Suprapubic skin (tissue), 4 donors: ENCODE data around the gene HRH2. TPM values are rescaled to one million over a fixed set of nuclear protein-coding genes. Genes with fewer than 3 reads are reported as not detected.

ENCODE experiments used
- DNase-seq, 2 donors: peaks; one replicate each; pipeline ENCODE4 v3.0.0-alpha.2; 2019; ENCODE audit warnings: low spot score in 2 of 2
- H3K27ac ChIP-seq: fragments of 200-600 bp; sonication (generic); one replicate; pipeline ENCODE4 v1.5.1; 2019
- H3K27me3 ChIP-seq: fragments of 200-600 bp; sonication (generic); one replicate; pipeline ENCODE4 v1.5.1; 2019
- H3K36me3 ChIP-seq: fragments of 200-600 bp; sonication (generic); one replicate; pipeline ENCODE4 v1.5.1; 2019
- H3K4me1 ChIP-seq: fragments of 200-600 bp; sonication (generic); one replicate; pipeline ENCODE4 v1.5.1; 2019
- H3K4me3 ChIP-seq: fragments of 200-600 bp; sonication (generic); one replicate; pipeline ENCODE4 v1.5.1; 2019; ENCODE audit warnings: mild to moderate bottlenecking
- H3K9me3 ChIP-seq: fragments of 200-600 bp; sonication (generic); one replicate; pipeline ENCODE4 v1.5.1; 2019
- EP300 ChIP-seq: sonication (generic); formaldehyde crosslinking; IDR thresholded peaks from one replicate; pipeline ENCODE4 v1.6.1; 2017; ENCODE audit warnings: antibody characterized with exemption
- POLR2A ChIP-seq, 2 donors: fragments of 450-650 bp; IDR thresholded peaks; one replicate each; pipeline ENCODE4 v1.6.1; 2017; ENCODE audit warnings: antibody characterized with exemption in 2 of 2, mild to moderate bottlenecking in 2 of 2, moderate library complexity in 2 of 2
- POLR2AphosphoS5 ChIP-seq, 3 donors: sonication (generic); formaldehyde crosslinking; IDR thresholded peaks; one replicate each; pipeline ENCODE4 v1.6.1; 2017; ENCODE audit warnings: antibody characterized with exemption in 3 of 3
- WGBS: methylation state at CpG from one replicate; pipeline ENCODE4 v1.1.5; 2018; 5-methylcytosine and 5-hydroxymethylcytosine counted together
- total RNA-seq, 4 donors: library from RNA; depleted of rRNA; stranded (reverse); fragments of >200 nt; gene quantifications; one replicate each; pipeline ENCODE4 v1.1.0, GENCODE V29; 2016
- TF ChIP-seq, protein P1 (sequence below), 2 donors: fragments of 200-600 bp in 1 of 2; fragments of 450-650 bp in 1 of 2; sonication (generic) in 1 of 2; IDR thresholded peaks; one replicate each; pipeline ENCODE4 v1.5.1; 2016 to 2019; ENCODE audit warnings: antibody characterized with exemption in 2 of 2, mild to moderate bottlenecking in 1 of 2, moderate library complexity in 1 of 2

The HRH2 gene
- total RNA-seq, 4 donors from 2014 or later = 0.81 to 1.4 (median 1.0) TPM

DNA sequence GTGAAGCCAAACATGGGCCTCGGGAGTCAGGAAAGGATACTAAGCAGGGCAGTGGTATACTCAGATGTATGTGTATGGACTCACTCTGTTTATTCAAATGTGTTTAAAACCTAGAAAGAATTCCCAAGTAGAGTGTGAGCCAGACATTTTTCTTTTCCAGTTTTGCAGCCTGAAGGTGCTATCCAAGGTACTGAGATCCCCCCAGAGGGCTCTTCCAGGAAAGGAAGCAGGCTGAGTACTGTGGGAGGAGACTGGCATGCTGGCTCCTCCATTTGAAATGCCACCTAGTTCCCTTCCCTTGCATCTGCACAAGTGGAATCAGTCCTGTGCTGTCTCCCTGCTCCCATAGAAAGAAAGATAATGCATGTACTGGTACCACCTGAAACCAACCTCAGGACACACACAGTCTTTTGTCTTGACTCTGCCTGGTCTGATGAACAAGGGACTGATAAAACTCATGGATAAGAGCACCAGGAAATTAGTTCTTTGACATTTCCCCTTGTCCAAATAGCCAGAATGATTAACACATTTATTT is 85.9 kb downstream of the HRH2 start:
- TF ChIP-seq POLR2A (IDR thresholded peaks at IDR 0.05) (no peak), EP300 (no peak), POLR2AphosphoS5 (IDR thresholded peaks at IDR 0.05) (no peak)
- TF ChIP-seq, protein P1, sequence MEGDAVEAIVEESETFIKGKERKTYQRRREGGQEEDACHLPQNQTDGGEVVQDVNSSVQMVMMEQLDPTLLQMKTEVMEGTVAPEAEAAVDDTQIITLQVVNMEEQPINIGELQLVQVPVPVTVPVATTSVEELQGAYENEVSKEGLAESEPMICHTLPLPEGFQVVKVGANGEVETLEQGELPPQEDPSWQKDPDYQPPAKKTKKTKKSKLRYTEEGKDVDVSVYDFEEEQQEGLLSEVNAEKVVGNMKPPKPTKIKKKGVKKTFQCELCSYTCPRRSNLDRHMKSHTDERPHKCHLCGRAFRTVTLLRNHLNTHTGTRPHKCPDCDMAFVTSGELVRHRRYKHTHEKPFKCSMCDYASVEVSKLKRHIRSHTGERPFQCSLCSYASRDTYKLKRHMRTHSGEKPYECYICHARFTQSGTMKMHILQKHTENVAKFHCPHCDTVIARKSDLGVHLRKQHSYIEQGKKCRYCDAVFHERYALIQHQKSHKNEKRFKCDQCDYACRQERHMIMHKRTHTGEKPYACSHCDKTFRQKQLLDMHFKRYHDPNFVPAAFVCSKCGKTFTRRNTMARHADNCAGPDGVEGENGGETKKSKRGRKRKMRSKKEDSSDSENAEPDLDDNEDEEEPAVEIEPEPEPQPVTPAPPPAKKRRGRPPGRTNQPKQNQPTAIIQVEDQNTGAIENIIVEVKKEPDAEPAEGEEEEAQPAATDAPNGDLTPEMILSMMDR (IDR thresholded peaks at IDR 0.05) = no peak
- no peak overlapping the region for H3K27ac ChIP-seq
- H3K4me3 ChIP-seq = no peak overlapping the region
- H3K36me3 ChIP-seq = no peaks in the 10 kb centered on the region
- DNase-seq = no peak
- no peaks in the 10 kb centered on the region for H3K4me1 ChIP-seq
- no peaks in the 10 kb centered on the region for H3K9me3 ChIP-seq
- peaks cover 24% of the 10 kb centered on the region for H3K27me3 ChIP-seq
- 73% methylated on average over 1 of the region's 1 CpG for WGBS

DNA sequence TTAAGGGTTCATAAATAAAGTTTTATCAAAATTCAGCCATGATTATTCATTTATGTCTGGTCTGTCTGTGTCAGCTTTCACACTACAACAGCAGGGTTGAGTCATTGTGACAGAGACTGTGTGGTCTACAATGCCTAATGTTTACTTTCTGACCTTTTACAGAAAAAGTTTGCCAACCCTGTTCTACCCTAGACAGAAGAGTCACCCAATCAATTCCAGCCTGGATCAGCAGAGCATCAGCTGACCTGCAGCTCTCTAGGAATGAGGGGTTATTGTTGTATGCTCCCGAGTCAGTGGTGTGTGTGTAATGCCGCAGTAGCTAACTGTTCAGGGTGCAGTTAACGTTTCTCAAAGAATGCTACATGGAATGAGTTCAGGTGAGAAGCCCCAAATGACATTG is 87.3 kb downstream of the HRH2 start:
- Histone ChIP-seq H3K4me3 (no peak overlapping the region), H3K9me3 (no peaks in the 10 kb centered on the region), H3K4me1 (no peaks in the 10 kb centered on the region), H3K27ac (no peak overlapping the region), H3K36me3 (no peaks in the 10 kb centered on the region), H3K27me3 (peaks cover 24% of the 10 kb centered on the region)
- 85% methylated on average over 3 of the region's 3 CpGs for WGBS
- no peak for DNase-seq
- TF ChIP-seq, protein P1 (IDR thresholded peaks at IDR 0.05) = no peak
- TF ChIP-seq POLR2A (IDR thresholded peaks at IDR 0.05) = no peak
- TF ChIP-seq EP300 = no peak
- no peak for TF ChIP-seq POLR2AphosphoS5 (IDR thresholded peaks at IDR 0.05)

DNA sequence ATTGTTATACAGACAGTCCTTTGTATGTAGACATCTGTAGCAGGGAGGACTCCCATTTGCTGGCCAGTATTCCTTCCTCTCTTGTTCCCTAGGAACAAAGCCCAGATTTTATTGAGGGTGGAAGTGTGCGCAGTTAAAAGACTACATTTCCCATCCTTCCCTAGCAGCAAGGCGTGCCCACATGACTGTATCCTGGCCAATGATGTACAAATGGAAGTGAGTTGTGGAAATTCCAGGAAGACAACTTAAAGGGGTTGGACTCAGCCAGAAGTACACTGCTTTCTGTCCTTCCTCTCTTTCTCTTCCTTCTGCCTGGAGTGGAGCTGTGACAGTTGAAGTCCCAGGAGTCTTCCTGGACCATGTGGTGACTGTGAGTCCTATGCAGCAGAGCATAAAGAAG is 89.0 kb downstream of the HRH2 start:
- Histone ChIP-seq H3K4me1 (no peaks in the 10 kb centered on the region), H3K4me3 (no peak overlapping the region), H3K27ac (no peak overlapping the region), H3K9me3 (no peaks in the 10 kb centered on the region), H3K36me3 (no peaks in the 10 kb centered on the region), H3K27me3 (peaks cover 25% of the 10 kb centered on the region)
- 35% methylated on average over 2 of the region's 2 CpGs for WGBS
- TF ChIP-seq EP300 (no peak), POLR2A (IDR thresholded peaks at IDR 0.05) (no peak), POLR2AphosphoS5 (IDR thresholded peaks at IDR 0.05) (no peak)
- TF ChIP-seq, protein P1 (IDR thresholded peaks at IDR 0.05) = no peak
- no peak for DNase-seq

DNA sequence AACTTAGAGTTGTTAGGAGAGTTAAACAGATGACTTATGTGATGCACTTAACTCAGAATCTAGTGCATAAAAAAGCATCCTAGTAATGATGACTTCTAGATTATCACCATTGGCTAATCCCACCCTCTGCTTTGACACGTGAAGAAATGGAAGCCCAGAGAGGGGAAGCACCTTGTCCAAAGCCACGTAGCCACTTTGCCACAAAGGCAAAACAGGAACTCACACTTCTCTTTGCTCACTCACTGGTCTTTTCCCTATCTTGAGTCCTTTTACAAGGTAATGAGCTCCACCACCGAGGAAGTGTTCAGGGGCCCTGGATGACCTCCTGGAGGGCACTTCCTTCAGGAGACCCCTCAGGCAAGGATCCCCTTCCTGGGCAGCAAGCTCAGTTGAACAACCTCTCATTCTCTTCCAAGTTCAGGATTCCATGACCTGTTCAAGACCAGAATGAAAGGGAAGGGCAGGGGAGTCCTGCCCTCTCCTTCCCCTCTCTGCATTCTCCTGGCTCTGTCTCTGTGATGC is 89.7 kb downstream of the HRH2 start:
- Histone ChIP-seq H3K4me1 (no peaks in the 10 kb centered on the region), H3K36me3 (no peaks in the 10 kb centered on the region), H3K27ac (no peak overlapping the region), H3K4me3 (no peak overlapping the region), H3K27me3 (peaks cover 20% of the 10 kb centered on the region), H3K9me3 (no peaks in the 10 kb centered on the region)
- DNase-seq = no peak
- TF ChIP-seq POLR2A (IDR thresholded peaks at IDR 0.05) = no peak
- TF ChIP-seq, protein P1 (IDR thresholded peaks at IDR 0.05) = no peak
- TF ChIP-seq EP300 = no peak
- no peak for TF ChIP-seq POLR2AphosphoS5 (IDR thresholded peaks at IDR 0.05)
- WGBS = 57% methylated on average over 3 of the region's 3 CpGs

DNA sequence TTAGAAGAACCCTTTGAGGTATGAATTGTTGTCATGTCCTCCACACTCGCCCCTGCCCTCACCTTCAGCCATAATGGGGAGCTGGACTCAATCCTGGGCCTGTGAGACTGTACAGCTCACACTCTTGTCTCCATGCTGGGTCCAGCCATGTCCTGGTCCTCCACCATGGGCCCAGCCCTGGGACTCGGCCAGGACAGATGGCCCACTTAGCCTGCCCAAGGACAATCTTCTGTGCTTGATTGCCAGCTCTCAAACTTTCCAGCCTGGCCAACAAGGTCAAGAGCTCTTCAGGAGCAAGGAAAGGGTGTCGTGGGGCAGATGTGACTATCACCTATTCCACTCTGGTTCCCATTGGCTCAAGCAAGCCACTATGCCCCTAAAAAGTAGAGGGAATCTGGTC is 90.8 kb downstream of the HRH2 start:
- TF ChIP-seq EP300 = no peak
- TF ChIP-seq POLR2AphosphoS5 (IDR thresholded peaks at IDR 0.05) = no peak
- no peak for TF ChIP-seq POLR2A (IDR thresholded peaks at IDR 0.05)
- TF ChIP-seq, protein P1 (IDR thresholded peaks at IDR 0.05) = no peak
- DNase-seq = no peak
- Histone ChIP-seq H3K4me3 (no peak overlapping the region), H3K27ac (no peak overlapping the region), H3K9me3 (no peaks in the 10 kb centered on the region), H3K4me1 (no peaks in the 10 kb centered on the region), H3K36me3 (no peaks in the 10 kb centered on the region), H3K27me3 (peaks cover 15% of the 10 kb centered on the region)
- 78% methylated on average over 3 of the region's 3 CpGs for WGBS
